Pancreas (tissue), 10 donors: Measurements from ENCODE around the gene ZBTB16. TPM values are rescaled to one million over a fixed set of nuclear protein-coding genes. Genes with fewer than 3 reads are reported as not detected.
A peak's percentile ranks its signal among the peaks of the same experiment; 100 is the strongest.

Experiments
- ATAC-seq, 4 donors: fragments of 200-7000 bp; cut with Tn5 transposase; one replicate each; pipeline versions ENCODE4 v1.8.0 to v1.9.1; 2020; ENCODE audit warnings: mild to moderate bottlenecking in 4 of 4, moderate library complexity in 4 of 4
- DNase-seq, 6 donors: peaks; one replicate each; pipeline ENCODE4 v3.0.0-alpha.2; 2020
- FAIRE-seq: peaks from 2 replicates; lab custom pipeline; 2012; peaks lifted over from hg19 to GRCh38; lab: Jason Lieb, UNC
- H3K27ac ChIP-seq, 4 donors: fragments of 200-600 bp; sonication (generic); 1 replicate in 3 of 4; 2 replicates in 1 of 4; pipeline versions ENCODE4 v1.5.0 to v1.8.0; 2020
- H3K27me3 ChIP-seq, 4 donors: fragments of 200-600 bp; one replicate each; pipeline ENCODE4 v1.8.0; 2021
- H3K36me3 ChIP-seq, 3 donors: fragments of 200-600 bp; sonication (generic) in 1 of 3; one replicate each; pipeline versions ENCODE4 v1.5.0 to v1.8.0; 2020 to 2021
- H3K4me1 ChIP-seq, 3 donors: fragments of 200-600 bp; one replicate each; pipeline ENCODE4 v1.8.0; 2021
- H3K4me3 ChIP-seq, 4 donors: fragments of 200-600 bp; sonication (generic) in 2 of 4; one replicate each; pipeline versions ENCODE4 v1.5.0 to v1.8.0; 2020 to 2021
- H3K9me3 ChIP-seq, 4 donors: fragments of 200-600 bp; one replicate each; pipeline ENCODE4 v1.8.0; 2021
- CTCF ChIP-seq, 4 donors: fragments of 200-600 bp; sonication (generic) in 3 of 4; IDR thresholded peaks; one replicate each; pipeline versions ENCODE4 v1.5.0 to v1.8.0; 2021; ENCODE audit warnings: antibody characterized with exemption in 4 of 4
- WGBS, 2 donors: extraction: QIAGEN DNeasy Blood & Tissue Kit; methylation state at CpG; one replicate each; pipeline ENCODE4 v1.1.7; 2013; 5-methylcytosine and 5-hydroxymethylcytosine counted together
- intact Hi-C, 3 donors: fragments of 100-400 bp; cut with DNase I; formaldehyde crosslinking; loops; one replicate each; pipeline versions ENCODE4 v1.11.1 to v1.14.2; 2022
- polyA plus RNA-seq, 2 donors: library from polyadenylated mRNA; stranded (reverse); fragments of 200-250 nt; gene quantifications; one replicate each; pipeline ENCODE4 v1.2.3, GENCODE V29; 2013
- total RNA-seq, 6 donors: library from RNA; stranded (reverse); fragmentation: NEBNext Ultra II Directional in 4 of 6; extraction: Animal tissue kit (Norgen Biotek cat#: 25700) in 4 of 6; gene quantifications; one replicate each; pipeline versions ENCODE4 v1.2.1 to v1.2.4, GENCODE V29; 2021 to 2023
- donor health status: healthy with polysubstance abuse.
- donor health status: DM: no; HTN: no; CAD: no; lungs with moderate emphysema.
- donor health status: DM: no; HTN: no; CAD: no.
- donor health status: control.
- donor health status: control.
- donor health status: Bipolar disorder and iron deficiency.
- donor health status: DM: yes; HTN: yes; CAD: no.
- donor health status: DM: no; HTN: no; CAD: no.
- donor health status: DM: no; HTN: no; CAD: no.
- donor health status: DM: yes; HTN: yes; CAD: no.

Gene ZBTB16
- total and polyA plus RNA-seq, 8 donors: 8.1 to 76.4 (median 42.3) TPM

DNA sequence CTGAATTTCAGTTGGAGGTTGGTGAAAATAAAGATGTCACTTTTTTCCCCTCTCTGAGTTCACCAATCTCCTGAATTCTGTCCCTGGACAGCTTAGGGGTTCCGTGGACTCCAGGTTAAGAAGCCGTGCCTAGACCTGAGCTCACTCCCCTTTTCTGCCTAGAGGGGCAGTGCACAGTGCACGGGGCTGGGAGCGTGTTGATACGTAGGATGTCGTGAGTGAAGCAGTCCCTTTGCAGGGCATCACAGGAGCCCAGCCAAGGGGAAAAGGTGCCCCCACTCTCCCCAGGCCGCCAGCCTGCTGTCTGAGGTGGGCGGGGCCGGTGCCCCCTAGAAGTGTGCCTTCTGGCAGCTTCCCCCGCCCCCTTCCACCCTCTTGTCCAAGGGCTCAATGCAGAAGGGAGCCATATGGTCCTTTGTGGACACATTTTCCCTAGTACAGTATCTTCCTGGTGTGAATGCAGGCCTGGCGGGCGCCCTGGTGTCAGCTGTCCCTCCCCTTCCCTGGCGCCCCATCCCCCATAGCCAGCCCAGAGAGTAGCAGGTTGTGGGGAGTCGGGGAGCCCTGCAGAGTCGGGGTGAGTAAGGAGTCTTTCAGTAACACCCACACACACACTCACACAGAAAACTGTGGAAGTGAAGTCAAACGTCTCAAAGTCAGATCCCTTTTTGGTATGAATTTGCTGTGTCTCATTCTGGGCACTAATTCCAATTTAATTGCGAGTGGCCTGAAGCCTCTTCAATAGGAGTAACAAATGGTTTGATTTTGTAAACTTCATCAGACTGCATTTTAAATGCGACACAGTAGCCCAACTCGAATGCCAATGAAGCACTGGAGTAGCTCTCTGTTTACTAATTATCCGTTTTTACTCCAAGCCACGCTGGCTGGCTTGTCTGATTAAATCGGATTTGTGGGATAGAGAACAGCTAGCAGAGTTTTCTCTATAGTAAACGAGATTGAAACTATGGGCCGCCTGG, 169.2 kb downstream of the ZBTB16 start:
- FAIRE-seq (no peak), DNase-seq (no peak), ATAC-seq (no peak)
- Histone ChIP-seq H3K36me3 (no peaks in the 10 kb centered on the region), H3K4me1 (no peaks in the 10 kb centered on the region), H3K27ac (no peak overlapping the region), H3K27me3 (no peaks in the 10 kb centered on the region), H3K9me3 (no peaks in the 10 kb centered on the region), H3K4me3 (no peak overlapping the region)
- TF ChIP-seq CTCF (IDR thresholded peaks at IDR 0.05): no peak
- 83 to 84% methylated on average over 24 of the region's 24 CpGs for whole genome bisulfite sequencing, 2 donors
- intact Hi-C loops: no loop called here

GRCh38 chr11:114230031-114230704, 170.7 kb downstream of the ZBTB16 start:
- intact Hi-C loops: no loop called here
- no peak overlapping the region for H3K4me3 ChIP-seq
- DNase-seq (no peak), ATAC-seq (no peak), FAIRE-seq (no peak)
- H3K27me3 ChIP-seq: no peaks in the 10 kb centered on the region
- TF ChIP-seq CTCF (IDR thresholded peaks at IDR 0.05): no peak
- WGBS, 2 donors: 81 to 87% methylated on average over 15 of the region's 15 CpGs
- H3K9me3 ChIP-seq: no peaks in the 10 kb centered on the region
- H3K36me3 ChIP-seq: no peaks in the 10 kb centered on the region
- H3K4me1 ChIP-seq: no peaks in the 10 kb centered on the region
- H3K27ac ChIP-seq: no peak overlapping the region

DNA sequence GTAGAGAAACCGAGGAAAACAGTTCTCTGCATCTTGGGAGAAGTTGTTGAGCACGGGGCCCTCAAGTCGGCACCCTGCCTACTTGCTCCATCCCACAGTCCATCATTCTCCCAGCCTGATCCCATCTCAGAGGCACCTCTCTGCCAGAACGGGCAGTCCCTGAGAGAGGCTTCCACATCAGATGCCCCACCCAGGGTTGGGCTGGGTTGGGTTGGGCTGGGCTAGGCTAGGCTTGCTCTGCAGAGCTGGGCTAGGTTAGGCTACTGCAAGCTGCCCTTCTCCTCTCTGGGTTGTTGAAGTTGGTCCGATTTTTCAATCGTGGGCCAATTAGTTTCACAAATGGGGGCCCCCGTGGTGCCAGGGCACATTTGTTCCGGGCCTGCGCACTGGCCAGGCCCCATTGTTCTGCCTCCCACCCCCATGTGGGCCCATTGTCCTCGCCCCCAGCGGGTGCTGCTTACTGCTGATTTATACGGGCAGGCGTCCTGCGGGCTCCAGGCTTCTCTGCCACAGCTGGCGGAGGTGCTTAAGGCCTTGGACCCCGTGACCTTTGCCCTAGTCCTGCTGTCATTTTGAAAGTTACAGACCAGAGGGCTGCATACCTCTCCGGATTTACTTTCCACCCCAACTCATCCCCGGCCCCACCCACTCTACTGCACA, 173.0 kb downstream of the ZBTB16 start:
- H3K27me3 ChIP-seq: no peaks in the 10 kb centered on the region
- peak in 1 of 4 donors; percentile 38 for ATAC-seq

DNA sequence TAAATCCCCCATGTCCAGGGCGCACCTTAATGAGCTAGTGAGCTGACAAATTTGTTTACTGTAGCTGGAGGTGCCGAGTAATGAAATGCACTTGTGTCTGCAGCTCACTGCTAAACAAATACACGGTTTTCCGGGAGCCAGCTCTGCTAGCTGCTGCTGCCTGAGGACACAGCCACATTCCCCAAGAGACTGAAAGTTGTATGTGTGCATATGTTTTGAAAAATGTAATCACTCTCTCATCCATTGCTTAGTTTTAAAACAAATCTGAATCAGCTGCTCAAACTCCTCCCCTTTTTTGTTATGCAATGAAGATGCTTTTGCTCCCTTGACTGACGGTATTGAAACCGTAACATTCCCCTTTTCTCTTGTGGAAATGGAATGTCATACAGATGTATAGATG, 174.2 kb downstream of the ZBTB16 start:
- FAIRE-seq: no peak
- peak in 3 of 4 donors; percentile 44 to 60 (median 52) for ATAC-seq
- H3K4me3 ChIP-seq: no peak overlapping the region
- H3K27me3 ChIP-seq: no peaks in the 10 kb centered on the region
- no peak overlapping the region for H3K27ac ChIP-seq
- H3K36me3 ChIP-seq: no peaks in the 10 kb centered on the region
- intact Hi-C loops: no loop called here
- DNase-seq: no peak
- no peaks in the 10 kb centered on the region for H3K4me1 ChIP-seq
- WGBS, 2 donors: 60 to 66% methylated on average over 6 of the region's 6 CpGs
- no peaks in the 10 kb centered on the region for H3K9me3 ChIP-seq
- no peak for TF ChIP-seq CTCF (IDR thresholded peaks at IDR 0.05)

More for the DNA sequence above, 173.0 kb downstream of the ZBTB16 start:
- no peak for TF ChIP-seq CTCF (IDR thresholded peaks at IDR 0.05)
- intact Hi-C loops: no loop called here
- no peak overlapping the region for H3K27ac ChIP-seq
- FAIRE-seq (no peak), DNase-seq (no peak)
- H3K4me1 ChIP-seq: no peaks in the 10 kb centered on the region
- no peaks in the 10 kb centered on the region for H3K36me3 ChIP-seq
- H3K9me3 ChIP-seq: no peaks in the 10 kb centered on the region
- WGBS, 2 donors: 84 to 89% methylated on average over 18 of the region's 18 CpGs
- H3K4me3 ChIP-seq: no peak overlapping the region
